HEK293T (cell line): ENCODE results near the gene GJB5.

Source experiments
- ARNT ChIP-seq: fragments of 450-650 bp; IDR thresholded peaks from 2 replicates; pipeline ENCODE4 v1.6.1; 2017; ENCODE audit warnings: mild to moderate bottlenecking
- BHLHE40 ChIP-seq: fragments of 450-650 bp; IDR thresholded peaks from 2 replicates; pipeline ENCODE4 v1.6.1; 2016; ENCODE audit warnings: mild to moderate bottlenecking, moderate library complexity, borderline replicate concordance
- FOXA1 ChIP-seq: fragments of 450-650 bp; IDR thresholded peaks from 2 replicates; pipeline ENCODE4 v1.6.1; 2016; ENCODE audit warnings: mild to moderate bottlenecking
- FOXK2 ChIP-seq: fragments of 450-650 bp; IDR thresholded peaks from 2 replicates; pipeline ENCODE4 v1.6.1; 2016; ENCODE audit warnings: mild to moderate bottlenecking
- ZNF384 ChIP-seq: fragments of 450-650 bp; IDR thresholded peaks from 2 replicates; pipeline ENCODE4 v1.6.1; 2016

DNA sequence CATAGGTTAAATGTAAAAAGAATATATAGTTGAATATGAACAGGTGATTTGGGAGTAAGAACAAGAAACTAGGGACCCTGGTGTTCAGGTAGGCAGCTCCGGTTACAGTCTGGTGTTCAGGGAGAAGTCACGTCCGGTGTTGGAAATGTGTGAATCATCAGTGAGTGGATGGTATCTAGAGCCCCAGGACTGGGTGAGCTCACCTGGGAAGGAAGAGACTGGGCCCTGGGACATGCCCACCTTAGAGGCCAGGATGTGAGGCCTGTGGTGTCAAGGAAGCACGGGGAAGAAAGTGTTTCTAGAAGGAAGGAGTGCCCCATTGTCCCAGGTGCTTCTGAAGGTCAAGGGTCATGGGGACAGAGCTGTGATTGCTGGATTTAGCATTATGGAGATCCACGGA lies 24.7 kb downstream of the GJB5 start:
- no peak for TF ChIP-seq ARNT
- TF ChIP-seq FOXA1 = no peak
- no peak for TF ChIP-seq FOXK2
- no peak for TF ChIP-seq ZNF384
- TF ChIP-seq BHLHE40 = no peak
